ENCODE measurements around the gene PTGES. TPM values are rescaled to one million over a fixed set of nuclear protein-coding genes. Genes with fewer than 3 reads are reported as not detected.
"Not testable (repeated sequence)": the region's sequence is repeated elsewhere in the genome, so short reads cannot be mapped to it uniquely, and the experiment has no call there.

Gene PTGES
- total and polyA plus RNA-seq, 9 of the 15 experiments (the other 6 are each of a cell fraction or from before 2014, with no cell fraction given): 0.13 TPM; not detected in 8

DNA sequence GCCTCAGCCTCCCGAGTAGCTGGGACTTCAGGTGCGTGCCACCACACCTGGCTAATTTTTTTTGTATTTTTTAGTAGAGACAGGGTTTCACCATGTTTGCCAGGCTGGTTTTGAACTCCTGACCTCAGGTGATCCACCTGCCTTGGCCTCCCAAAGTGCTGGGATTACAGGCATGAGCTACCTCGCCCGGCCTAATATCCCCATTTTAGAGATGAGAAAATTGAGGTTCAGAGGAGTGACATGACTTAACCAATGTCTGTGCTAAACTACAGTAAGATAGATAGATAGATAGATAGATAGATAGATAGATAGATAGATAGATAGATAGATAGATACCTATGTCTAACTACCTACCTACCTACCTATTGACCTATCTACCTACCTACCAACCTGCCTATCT is 23.3 kb upstream of the PTGES start:
- H3K9me1 ChIP-seq (ENCODE audit: control insufficient read depth, insufficient read depth, low read length); H3K4me2 ChIP-seq (ENCODE audit: insufficient read depth, low read length); DNase-seq (ENCODE audit: extremely low read depth in 1 of 4, low spot score in 3 of 4); H3K36me3 ChIP-seq (ENCODE audit: control insufficient read depth, insufficient read depth, low read length); H3K9me3 ChIP-seq (replicated peaks; ENCODE audit: control insufficient read depth, insufficient read depth, low read depth, low read length); H4K20me1 ChIP-seq (replicated peaks; ENCODE audit: control insufficient read depth, insufficient read depth, low read length); H3K4me3 ChIP-seq; H2AFZ ChIP-seq (ENCODE audit: low read depth, low read length); H3K27me3 ChIP-seq (ENCODE audit: control insufficient read depth in 2 of 2, insufficient read depth in 2 of 2, low read length in 2 of 2); H3K9ac ChIP-seq (ENCODE audit: insufficient read depth in 1 of 2, low read depth in 2 of 2, low read length in 2 of 2); ATAC-seq; H3K27ac ChIP-seq (ENCODE audit: extremely low read depth, low read depth, low read length); intact Hi-C loops (cut with micrococcal nuclease); BruUV-seq (replicated peaks); FAIRE-seq; H3K79me2 ChIP-seq (ENCODE audit: control insufficient read depth, insufficient read depth, low read length): not testable (repeated sequence)
- in situ Hi-C loops (cut with MboI): loop anchor here (25.0 kb wide), 1 partner anchor 1489 kb away; the partner anchor contains the start of genes GOLGA2 and SWI5
- ChIA-PET CTCF (ENCODE audit: low intra/inter-chr PET ratio) (interaction anchor here (1.5 kb wide), 1 partner anchor 49 kb away, joined by 6 read pairs; no protein-coding TSS in a partner anchor), POLR2A (interaction anchor here (1.1 to 2.2 kb wide), 6 partner anchors 10 to 38 kb away, joined by 3 to 6 read pairs (median 6); no protein-coding TSS in a partner anchor)
- H3K4me1 ChIP-seq (replicated peaks in 1 of 2; ENCODE audit: control insufficient read depth in 2 of 2, insufficient read depth in 2 of 2, low read length in 2 of 2): peaks cover 14 to 23% of the 10 kb centered on the region in 2 experiments
- TF ChIP-seq SP1 (CRISPR knock-in tag; IDR thresholded peaks at IDR 0.05) (0 out of 2 replicates have a peak, but pooled peaks have one; percentile 5), BCOR (IDR thresholded peaks at IDR 0.05) (peak; percentile 97), SMARCA5 (IDR thresholded peaks at IDR 0.05) (peak; percentile 80; the same call in 1 of the 2 replicates), RBM25 (IDR thresholded peaks at IDR 0.05; ENCODE audit: low read depth, low read length, severe bottlenecking) (peak; percentile 74), HDAC2 (IDR thresholded peaks at IDR 0.05) (peak; percentile 86), RCOR1 (IDR thresholded peaks at IDR 0.05; ENCODE audit: borderline replicate concordance in 1 of 2, low read depth in 2 of 2, low read length in 2 of 2) (0 out of 4 replicates have a peak, but pooled peaks of 1 of the 2 experiments have one; percentile 35), DACH1 (IDR thresholded peaks at IDR 0.05; ENCODE audit: partially characterized antibody) (peak; percentile 95)
- TF ChIP-seq, protein P1, sequence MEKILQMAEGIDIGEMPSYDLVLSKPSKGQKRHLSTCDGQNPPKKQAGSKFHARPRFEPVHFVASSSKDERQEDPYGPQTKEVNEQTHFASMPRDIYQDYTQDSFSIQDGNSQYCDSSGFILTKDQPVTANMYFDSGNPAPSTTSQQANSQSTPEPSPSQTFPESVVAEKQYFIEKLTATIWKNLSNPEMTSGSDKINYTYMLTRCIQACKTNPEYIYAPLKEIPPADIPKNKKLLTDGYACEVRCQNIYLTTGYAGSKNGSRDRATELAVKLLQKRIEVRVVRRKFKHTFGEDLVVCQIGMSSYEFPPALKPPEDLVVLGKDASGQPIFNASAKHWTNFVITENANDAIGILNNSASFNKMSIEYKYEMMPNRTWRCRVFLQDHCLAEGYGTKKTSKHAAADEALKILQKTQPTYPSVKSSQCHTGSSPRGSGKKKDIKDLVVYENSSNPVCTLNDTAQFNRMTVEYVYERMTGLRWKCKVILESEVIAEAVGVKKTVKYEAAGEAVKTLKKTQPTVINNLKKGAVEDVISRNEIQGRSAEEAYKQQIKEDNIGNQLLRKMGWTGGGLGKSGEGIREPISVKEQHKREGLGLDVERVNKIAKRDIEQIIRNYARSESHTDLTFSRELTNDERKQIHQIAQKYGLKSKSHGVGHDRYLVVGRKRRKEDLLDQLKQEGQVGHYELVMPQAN (IDR thresholded peaks at IDR 0.05; ENCODE audit: borderline replicate concordance): 0 out of 2 replicates have a peak, but pooled peaks have one; percentile 24
- TF ChIP-seq, protein P2, sequence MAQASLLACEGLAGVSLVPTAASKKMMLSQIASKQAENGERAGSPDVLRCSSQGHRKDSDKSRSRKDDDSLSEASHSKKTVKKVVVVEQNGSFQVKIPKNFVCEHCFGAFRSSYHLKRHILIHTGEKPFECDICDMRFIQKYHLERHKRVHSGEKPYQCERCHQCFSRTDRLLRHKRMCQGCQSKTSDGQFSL (CRISPR knock-in tag; IDR thresholded peaks at IDR 0.05): peak; percentile 17; the same call in 1 of the 2 replicates
- TF ChIP-seq, protein P2 (tag; IDR thresholded peaks at IDR 0.05): not testable (repeated sequence)
- 52% methylated on average over 4 of the region's 4 CpGs for WGBS (ENCODE audit: insufficient coverage, low coverage, missing lambda C conversion rate)
